SK-MEL-5 (cell line): ENCODE results near the gene SDF2L1. TPM values are rescaled to one million over a fixed set of nuclear protein-coding genes. Genes with fewer than 3 reads are reported as not detected.
"Not testable (repeated sequence)": the region's sequence is repeated elsewhere in the genome, so short reads cannot be mapped to it uniquely, and the experiment has no call there.

Experiments
- DNase-seq: peaks from one replicate; pipeline ENCODE4 v3.0.0-alpha.2; 2016; ENCODE audit warnings: low read depth, low spot score
- in situ Hi-C: cut with HindIII; loops from 2 replicates; pipeline ENCODE4 v1.10.0; 2016; ENCODE audit warnings: low sequenced_read_pairs, high pct_unique_total_duplicates, low pct_unique_long_range_greater_than_20kb
- polyA plus RNA-seq, 2 experiments: library from polyadenylated mRNA; depleted of rRNA; stranded (reverse); fragments of >200 nt; gene quantifications; 2 replicates each; pipeline ENCODE4 v1.2.3, GENCODE V29; 2015
- total RNA-seq: library from RNA; depleted of rRNA; stranded (reverse); fragments of >200 nt; shearing (Covaris generic); gene quantifications from 2 replicates; pipeline ENCODE4 v1.2.3, GENCODE V29; 2014; rRNA removed

Gene SDF2L1, protein sequence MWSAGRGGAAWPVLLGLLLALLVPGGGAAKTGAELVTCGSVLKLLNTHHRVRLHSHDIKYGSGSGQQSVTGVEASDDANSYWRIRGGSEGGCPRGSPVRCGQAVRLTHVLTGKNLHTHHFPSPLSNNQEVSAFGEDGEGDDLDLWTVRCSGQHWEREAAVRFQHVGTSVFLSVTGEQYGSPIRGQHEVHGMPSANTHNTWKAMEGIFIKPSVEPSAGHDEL
- total RNA-seq = 144 and 146 TPM in 2 replicates
- 225 and 364 TPM in 2 replicates for polyA plus RNA-seq (2015; cell fraction: cytosol; rRNA removed)
- polyA plus RNA-seq (2015; cell fraction: nucleus; rRNA removed) = 21.9 and 27.8 TPM in 2 replicates

DNA sequence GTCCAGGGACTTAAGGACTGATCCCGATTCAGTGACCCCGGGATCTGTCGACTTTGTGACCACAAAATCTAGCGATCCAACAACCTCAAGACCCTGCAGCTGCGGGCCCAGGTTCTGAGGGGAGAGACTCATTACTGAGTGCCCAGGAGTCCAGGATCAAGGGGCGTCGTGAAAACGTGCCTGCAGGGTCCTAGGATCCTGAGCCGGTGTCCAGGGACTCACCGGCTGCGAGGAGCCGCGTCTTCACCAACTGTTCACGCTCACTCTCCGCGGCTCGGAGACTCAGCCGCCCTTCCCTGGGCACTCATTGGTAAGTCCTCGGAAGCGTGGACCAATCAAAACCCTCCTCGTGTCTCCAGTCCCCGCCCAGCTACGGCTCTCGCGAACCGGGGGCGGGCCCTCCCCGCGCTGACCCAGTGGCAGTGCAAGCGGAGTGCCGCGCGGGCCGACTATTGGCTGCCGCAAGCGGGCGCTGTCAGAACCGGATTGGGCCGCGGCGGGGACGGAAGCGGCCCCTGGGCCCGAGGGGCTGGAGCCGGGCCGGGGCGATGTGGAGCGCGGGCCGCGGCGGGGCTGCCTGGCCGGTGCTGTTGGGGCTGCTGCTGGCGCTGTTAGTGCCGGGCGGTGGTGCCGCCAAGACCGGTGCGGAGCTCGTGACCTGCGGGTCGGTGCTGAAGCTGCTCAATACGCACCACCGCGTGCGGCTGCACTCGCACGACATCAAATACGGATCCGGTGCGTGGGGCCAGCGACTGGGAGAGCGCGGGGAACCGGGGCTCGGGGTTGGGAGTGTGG, at the start of gene SDF2L1:
SDF2L1 (plus strand) TSS at position 514 of the 795 bp plus-strand sequence; CDS start at position 549, 35 bp downstream.
- in situ Hi-C loops = no loop called here
- peak; percentile 99 for DNase-seq

DNA sequence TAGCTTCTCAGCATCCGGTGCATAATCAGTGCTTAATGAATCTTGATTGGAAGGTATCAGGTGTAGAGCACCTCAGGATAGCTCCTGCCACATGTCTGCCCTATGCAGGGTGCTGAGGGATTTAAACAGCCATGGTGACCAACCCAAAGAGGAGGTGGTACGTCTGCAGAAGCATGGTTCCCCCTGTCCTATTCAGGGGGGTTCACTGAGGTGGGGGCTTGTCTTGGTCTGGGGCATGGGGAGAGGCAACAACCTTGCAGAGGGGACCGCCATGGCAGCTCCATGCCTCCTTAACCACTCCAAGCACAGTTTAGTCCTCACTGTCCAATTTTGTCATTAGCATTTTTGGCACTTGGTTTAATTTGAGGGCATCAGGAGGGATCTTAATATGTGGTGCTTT, 49.7 kb upstream of the SDF2L1 start:
- DNase-seq = no peak
- in situ Hi-C loops = no loop called here

DNA sequence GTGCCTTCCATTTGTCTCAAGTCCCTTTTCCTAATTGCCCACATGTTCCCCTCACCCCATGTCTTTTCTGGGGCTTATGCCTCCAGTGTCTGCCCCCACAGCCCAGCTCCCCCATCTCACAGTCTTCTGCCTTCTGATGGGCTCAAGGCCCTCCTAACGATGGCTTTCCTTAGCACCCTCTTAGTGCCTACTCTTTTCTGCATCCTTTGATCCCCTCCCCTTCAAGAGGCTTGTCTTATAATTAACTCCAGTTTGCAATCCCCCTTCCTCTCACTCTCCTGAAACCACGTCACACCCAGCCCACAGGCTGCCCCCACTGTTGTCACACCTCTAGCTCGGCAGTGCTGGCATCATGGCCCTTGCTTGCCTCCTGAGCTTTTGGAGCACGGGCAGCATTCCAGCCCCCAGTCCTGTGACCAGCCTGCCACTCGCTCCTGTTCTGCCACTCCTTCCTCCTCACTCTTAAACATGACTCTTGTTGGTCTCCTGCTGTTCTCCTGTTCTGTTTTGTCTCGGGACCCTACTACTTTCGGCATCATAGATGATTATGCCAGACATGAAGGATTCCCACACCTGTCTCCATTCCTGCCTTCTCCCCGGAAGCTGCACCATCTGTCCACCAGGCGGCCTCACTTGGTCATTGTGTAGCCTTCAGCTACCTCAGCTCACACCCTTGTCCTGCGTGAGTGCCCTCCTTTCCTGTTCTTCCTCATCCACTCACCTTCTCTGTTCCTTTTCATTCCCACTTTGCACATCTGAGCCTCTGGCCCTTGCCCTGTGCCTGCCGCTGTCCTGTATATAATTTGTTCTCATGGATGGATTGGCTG, 48.5 kb upstream of the SDF2L1 start:
- DNase-seq = peak; percentile 64
- in situ Hi-C loops = no loop called here

DNA sequence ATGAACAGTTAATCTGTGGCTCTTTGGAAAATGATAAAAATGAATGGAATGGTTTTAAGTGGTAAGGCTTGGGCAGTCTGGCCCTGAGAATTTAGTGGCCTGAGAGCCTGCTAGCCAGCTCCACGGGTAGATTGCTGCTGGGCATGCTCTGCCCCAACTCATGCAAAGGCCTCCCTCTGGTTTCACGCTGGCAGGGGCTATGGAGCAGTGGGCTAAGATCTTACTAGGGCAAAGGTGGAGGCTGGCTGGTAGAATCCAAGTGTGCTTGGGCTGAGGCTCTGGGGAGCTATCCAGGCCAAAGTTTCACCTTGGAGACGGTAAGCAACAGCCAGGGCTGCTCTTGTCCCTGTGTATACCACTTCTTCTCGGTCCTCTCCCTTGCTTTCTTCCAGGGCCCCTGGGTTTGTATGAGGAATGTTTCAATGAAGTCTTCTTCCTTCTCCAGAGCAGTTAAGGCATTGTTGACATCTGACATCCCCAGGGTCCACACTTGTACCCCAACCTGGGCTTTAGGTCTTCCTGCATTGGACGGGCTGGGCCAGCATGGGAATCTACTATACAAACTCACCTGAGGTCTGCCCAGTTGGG, 47.1 kb upstream of the SDF2L1 start:
- no peak for DNase-seq
- in situ Hi-C loops = no loop called here

DNA sequence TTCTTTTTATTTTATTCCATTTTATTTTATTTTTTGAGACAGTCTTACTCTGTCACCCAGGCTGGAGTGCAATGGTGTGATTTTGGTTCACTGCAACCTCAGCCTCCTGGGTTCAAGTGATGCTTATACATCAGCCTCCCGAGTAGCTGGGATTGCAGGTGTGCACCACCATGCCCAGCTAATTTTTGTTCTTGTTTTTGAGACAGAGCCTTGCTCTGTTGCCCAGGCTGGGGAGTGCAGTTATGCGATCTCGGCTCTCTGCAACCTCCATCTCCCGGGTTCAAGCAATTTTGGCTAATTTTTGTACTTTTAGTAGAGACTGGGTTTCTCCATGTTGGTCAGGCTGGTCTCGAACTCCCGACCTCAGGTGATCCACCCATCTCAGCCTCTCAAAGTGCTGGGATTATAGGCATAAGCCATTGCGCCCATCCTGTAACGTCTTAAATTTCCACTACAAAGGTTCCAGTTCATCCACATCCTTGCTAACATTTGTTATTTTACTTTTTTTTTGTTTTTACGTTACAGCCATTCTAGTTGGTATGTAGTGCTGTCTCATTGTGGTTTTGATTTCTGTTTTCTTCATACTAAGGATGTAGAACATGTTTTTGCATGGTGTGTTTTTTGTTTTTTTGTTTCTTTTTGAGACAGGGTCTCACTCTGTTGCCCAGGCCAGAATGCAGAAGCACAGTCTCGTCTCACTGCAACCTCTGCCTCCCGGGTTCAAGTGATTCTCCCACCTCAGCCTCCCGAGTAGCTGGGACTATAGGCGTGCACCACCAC, 45.6 kb upstream of the SDF2L1 start:
- DNase-seq, in situ Hi-C loops: not testable (repeated sequence)

DNA sequence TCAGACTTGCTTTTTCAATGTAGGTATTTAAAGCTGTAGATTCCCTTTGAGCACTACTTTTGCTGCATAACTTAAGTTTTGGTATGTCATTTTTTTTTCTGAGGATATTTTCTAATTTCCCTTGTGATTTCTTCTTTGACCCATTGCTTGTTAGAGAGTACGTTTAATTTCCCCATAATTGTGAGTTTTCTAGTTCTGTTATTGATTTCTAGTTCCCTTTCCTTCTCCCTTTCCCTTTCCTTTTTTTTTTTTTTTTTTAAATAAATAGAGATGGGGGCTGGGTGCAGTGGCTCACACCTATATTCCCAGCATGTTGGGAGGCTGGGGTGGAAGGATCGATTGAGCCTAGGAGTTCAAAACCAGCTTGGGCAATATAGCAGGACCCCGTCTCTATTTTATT, 43.8 kb upstream of the SDF2L1 start:
- DNase-seq = no peak
- in situ Hi-C loops = no loop called here

DNA sequence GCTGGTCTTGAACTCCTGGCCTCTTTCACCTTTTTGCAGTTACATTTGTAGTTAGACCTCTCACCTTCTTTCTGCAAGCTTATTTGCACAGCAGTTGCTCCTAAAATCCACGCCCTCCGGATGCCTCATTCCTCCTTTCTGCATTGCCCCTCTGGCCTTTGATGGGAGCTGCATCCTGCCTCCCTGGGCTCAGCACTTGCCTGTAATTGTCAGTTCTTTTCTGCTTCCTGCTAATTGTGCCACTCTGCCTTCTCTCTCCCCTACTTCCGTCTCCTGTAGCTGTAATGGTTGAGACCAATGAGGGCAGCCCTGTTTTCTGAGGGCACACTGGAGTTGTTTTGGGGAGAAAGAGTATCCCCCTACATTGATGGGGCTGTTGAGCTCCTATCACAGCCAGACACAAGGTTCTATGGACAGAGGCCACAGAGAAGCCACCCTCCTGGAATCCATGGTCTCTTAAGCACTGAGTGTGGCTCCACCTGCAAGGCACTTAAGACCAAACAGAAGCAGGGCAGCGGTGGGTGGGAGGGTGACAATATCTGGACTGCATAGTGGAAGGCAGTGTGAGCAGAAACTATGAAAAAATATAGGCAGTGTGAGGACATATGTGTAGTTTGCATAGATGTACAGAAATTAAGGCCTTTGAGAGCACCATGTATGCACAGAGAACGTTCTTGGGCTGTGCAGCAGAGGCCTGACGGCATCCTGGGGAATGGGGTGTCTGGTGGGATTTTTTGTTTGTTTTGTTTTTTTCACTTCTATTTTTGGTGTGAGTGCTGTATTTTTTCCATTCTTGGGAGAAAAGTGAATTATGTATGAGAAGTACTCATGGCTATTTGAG, 42.8 kb upstream of the SDF2L1 start:
- in situ Hi-C loops = no loop called here
- no peak for DNase-seq

DNA sequence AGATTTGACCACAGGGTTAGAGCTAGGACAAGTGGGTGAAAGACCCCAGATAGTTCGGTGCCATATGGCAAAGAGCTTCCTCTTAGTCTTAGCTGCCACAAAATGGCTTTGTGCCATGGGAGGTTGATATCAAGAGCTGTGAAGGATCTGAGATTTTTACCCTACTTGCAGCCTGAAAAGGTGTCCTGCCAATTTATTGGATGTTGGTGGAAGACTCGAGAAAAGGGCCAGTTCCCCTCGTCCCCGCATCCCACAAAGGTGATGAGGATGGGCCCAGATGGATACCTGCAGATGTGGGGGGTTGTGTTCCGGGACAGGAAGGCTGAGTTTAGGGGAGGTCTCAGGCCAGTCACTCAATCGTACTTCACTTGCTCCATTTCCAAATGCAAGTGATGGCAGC, 39.5 kb upstream of the SDF2L1 start:
- no peak for DNase-seq
- in situ Hi-C loops = no loop called here

DNA sequence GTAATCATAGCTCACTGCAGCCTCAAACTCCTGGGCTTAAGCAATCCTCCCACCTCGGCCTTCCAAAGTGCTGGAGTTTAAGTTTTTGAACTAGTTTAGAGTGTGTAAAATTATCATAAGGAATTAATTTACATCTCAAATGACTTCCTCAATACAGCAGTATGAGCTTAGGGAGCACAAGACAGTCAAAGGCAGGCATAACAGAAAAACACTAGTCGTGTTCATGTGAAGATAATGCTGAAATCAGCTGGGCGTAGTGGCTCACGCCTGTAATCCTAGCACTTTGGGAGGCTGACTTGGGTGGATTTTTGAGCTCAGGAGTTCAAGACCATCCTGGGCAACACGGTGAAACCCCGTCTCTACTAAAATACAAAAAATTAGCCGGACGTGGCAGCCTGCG, 38.1 kb upstream of the SDF2L1 start:
- DNase-seq = no peak
- in situ Hi-C loops = no loop called here

DNA sequence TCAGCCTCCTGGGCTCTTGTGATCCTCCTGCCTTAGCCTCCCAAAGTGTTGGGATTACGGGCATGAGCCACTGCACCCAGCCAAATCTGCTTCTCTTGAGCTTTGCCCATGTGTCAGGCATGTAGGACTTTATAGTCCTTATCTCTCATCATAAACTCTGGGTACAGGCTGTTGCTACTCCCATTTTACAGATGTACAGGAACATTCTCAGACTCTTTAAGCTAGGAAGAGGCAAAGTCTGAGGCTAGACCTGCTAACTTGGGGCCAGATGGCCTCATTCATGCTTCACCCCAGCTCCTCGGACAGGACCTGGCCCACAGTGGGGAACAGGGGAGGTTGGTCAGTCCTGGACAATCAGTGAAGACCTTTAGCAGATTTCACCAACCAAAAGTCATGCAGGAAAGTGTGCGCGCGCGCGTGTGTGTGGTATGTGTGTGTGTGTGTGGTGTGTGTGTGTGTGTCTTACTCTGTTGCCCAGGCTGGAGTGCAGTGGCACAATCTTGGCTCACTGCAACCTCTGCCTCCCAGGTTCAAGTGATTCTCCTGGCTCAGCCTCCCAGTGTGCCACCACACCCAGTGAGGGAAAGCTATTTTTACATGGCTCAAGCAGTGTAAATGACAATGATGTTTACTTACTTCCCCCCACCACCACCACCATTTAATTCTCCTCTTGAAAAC, 36.1 kb upstream of the SDF2L1 start:
- no peak for DNase-seq

DNA sequence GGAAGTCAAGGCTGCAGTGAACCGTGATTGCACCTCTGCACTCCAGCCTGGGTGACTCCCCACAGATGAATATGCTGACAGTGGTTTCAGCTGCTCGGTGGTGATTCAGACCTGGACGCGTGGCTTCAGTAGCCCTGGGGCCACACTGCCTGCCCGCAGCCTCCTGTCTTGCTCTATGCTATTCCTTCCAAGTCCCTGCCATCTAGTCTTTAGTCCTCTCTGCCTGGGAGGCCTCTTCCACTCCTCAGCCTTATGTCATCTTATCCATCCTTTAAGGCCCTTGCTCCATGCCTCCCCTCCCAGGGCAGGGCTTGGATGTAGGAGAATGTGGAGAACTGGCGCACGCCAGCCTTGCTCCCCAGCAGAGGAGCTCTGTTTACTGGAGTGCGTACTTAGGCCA, 35.3 kb upstream of the SDF2L1 start:
- DNase-seq = no peak
- in situ Hi-C loops = no loop called here

More for the DNA sequence above, 36.1 kb upstream of the SDF2L1 start:
- in situ Hi-C loops = no loop called here

DNA sequence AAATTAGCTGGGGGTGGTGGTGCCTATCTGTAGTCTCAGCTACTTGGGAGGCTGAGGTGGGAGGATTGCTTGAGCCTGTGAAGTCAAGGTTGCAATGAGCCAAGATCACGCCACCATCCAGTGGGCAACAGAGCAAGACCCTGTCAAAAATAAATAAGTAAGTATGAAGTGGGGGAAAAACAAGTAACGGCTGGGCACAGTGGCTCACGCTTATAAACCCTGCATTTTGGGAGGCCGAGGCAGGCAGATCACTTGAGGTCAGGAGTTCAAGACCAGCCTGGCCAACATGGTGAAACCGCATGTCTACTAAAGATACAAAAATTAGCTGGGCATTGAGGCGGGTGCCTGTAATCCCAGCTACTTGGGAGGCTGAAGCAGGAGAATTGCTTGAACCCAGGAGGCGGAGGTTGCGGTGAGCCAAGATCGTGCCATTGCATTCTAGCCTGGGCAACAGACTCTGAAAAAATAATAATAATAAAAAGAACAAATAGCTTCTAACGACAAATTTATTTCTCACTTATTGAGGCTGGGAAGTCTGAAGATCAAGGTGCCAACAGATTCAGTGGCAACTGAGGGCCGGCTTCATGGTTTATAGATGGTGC, 32.4 kb upstream of the SDF2L1 start:
- DNase-seq, in situ Hi-C loops: not testable (repeated sequence)

DNA sequence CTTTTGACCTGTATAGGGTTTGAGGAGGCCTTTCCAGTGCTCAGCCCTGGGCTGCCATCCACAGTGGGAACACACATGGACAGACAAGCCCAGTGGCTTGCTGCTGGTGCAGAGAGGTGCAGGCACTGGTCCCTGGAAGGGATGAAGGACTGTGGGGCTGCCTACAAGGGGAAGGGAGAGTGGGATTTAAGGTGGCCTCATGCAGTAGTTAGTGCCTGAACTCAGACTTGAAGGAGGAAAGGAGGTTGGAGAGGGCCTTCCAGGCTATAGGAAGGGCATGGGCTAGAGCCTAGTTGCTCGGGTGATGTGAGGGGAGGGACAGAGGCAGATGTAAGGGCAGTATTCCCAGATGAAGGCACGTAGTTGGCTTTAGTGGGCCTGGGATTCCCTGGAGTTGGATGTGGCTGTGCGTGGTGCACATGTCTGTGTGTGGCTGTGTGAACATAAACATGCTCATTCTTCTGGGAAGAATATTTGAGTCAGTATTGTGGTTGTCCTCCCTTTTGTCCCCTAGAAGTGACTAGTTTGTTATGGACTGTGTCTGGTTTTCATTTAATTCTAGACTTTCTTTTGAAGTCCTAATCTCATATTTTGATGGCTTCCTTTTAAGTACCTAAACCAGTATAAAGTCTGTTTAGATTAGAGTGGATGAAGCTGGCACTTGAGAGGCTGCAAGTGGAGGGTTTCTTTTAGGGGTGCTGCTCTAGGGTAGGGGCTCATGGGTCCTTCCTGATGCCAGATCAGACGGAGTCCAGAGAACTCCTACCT, 30.7 kb upstream of the SDF2L1 start:
- no peak for DNase-seq
- in situ Hi-C loops = no loop called here

DNA sequence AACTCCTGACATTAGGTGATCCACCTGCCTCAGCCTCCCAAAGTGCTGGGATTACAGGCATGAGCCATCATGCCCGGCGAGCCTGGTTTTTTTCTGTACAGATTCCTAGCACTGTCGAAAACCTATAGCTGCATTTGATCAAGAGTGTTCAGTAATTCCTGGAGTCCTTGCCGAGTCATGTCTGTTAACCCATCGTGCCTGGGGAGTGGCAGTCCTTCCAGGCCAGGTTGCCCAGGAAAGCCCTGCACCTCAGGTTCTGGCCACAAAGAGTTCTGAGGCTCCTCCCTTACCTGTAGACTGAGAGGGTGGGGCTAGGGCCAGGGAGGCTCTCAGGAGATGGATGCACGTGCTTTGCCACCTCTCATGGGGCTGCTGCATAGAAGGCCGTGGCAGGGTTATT, 29.2 kb upstream of the SDF2L1 start:
- no peak for DNase-seq
- in situ Hi-C loops = no loop called here
